CD4-positive, alpha-beta memory T cell (primary cell): ENCODE measurements around the gene ADAT2. TPM values are rescaled to one million over a fixed set of nuclear protein-coding genes. Genes with fewer than 3 reads are reported as not detected.
A peak's percentile ranks its signal among the peaks of the same experiment; 100 is the strongest.

ENCODE experiments used
- CTCF ChIA-PET: fragments of 350-600 bp; sonication (Branson Sonifier 250); formaldehyde crosslinking; loops from one replicate; lab custom pipeline; 2021; ENCODE audit warnings: inconsistent platforms; ENCODE audit not compliant: partially characterized antibody; lab: Charles Lee
- POLR2A ChIA-PET: fragments of 350-600 bp; sonication (Branson Sonifier 250); formaldehyde crosslinking; loops from one replicate; lab custom pipeline; 2021; ENCODE audit not compliant: partially characterized antibody; lab: Charles Lee
- DNase-seq, 5 donors: peaks; one replicate each; pipeline versions ENCODE4 v3.0.0 to v3.0.0-alpha.2; 2020 to 2022; ENCODE audit warnings: mixed read lengths in 1 of 5
- H3K27ac ChIP-seq: one replicate; pipeline ENCODE4 v1.7.0; 2013; ENCODE audit warnings: low read depth, low read length
- H3K27me3 ChIP-seq: 2 replicates; pipeline ENCODE4 v1.7.0; 2013; ENCODE audit warnings: mild to moderate bottlenecking, low read length, moderate library complexity; ENCODE audit not compliant: insufficient read depth
- H3K36me3 ChIP-seq: 2 replicates; pipeline ENCODE4 v1.7.0; 2013; ENCODE audit warnings: mild to moderate bottlenecking, low read length, moderate library complexity; ENCODE audit not compliant: insufficient read depth
- H3K4me1 ChIP-seq: 2 replicates; pipeline ENCODE4 v1.7.0; 2013; ENCODE audit warnings: mild to moderate bottlenecking, low read length, moderate library complexity; ENCODE audit not compliant: insufficient read depth
- H3K4me3 ChIP-seq, 2 donors: one replicate each; pipeline ENCODE4 v1.7.0; 2013; ENCODE audit warnings: low read length in 2 of 2, mild to moderate bottlenecking in 1 of 2
- H3K9me3 ChIP-seq, 2 donors: one replicate each; pipeline ENCODE4 v1.7.0; 2013; ENCODE audit warnings: low read length in 2 of 2, control low read depth in 1 of 2; ENCODE audit not compliant: control insufficient read depth in 1 of 2
- H3K27ac Mint-ChIP-seq, 7 donors: one replicate each; pipeline ENCODE4 v1.8.0; 2020 to 2021; ENCODE audit warnings: mixed read lengths in 7 of 7, mild to moderate bottlenecking in 6 of 7, inconsistent platforms in 3 of 7, moderate library complexity in 3 of 7
- H3K27me3 Mint-ChIP-seq, 2 donors: one replicate each; pipeline ENCODE4 v1.8.0; 2020 to 2021; ENCODE audit warnings: mixed read lengths in 2 of 2
- H3K36me3 Mint-ChIP-seq, 2 donors: one replicate each; pipeline ENCODE4 v1.8.0; 2020 to 2021; ENCODE audit warnings: mixed read lengths in 2 of 2, inconsistent platforms in 1 of 2, mild to moderate bottlenecking in 1 of 2
- H3K4me1 Mint-ChIP-seq, 4 donors: one replicate each; pipeline ENCODE4 v1.8.0; 2020 to 2021; ENCODE audit warnings: mixed read lengths in 4 of 4, mild to moderate bottlenecking in 1 of 4
- H3K4me3 Mint-ChIP-seq, 8 donors: one replicate each; pipeline ENCODE4 v1.8.0; 2020 to 2021; ENCODE audit warnings: mixed read lengths in 8 of 8, mild to moderate bottlenecking in 7 of 8, moderate library complexity in 6 of 8, inconsistent platforms in 3 of 8
- H3K9me3 Mint-ChIP-seq, 8 donors: one replicate each; pipeline ENCODE4 v1.8.0; 2020 to 2021; ENCODE audit warnings: mixed read lengths in 8 of 8, mild to moderate bottlenecking in 5 of 8, inconsistent platforms in 3 of 8, moderate library complexity in 1 of 8
- intact Hi-C: fragments of 100-400 bp; cut with micrococcal nuclease; formaldehyde crosslinking; loops from one replicate; pipeline ENCODE4 v1.15.1; 2023
- polyA plus RNA-seq, 2 donors: library from polyadenylated mRNA; unstranded; fragments of 300-500 nt; fragmentation: Illumina TruSeq; gene quantifications; one replicate each; pipeline ENCODE4 v1.2.3, GENCODE V29; 2021
- total RNA-seq, 2 experiments: library from RNA; stranded (reverse); gene quantifications; one replicate each; pipeline ENCODE4 v1.2.3, GENCODE V29; 2021

ADAT2 gene
- total and polyA plus RNA-seq, 4 experiments from 2014 or later, result 0.31 to 11.2 (median 6.0) TPM

- H3K27ac Mint-ChIP-seq, result peak overlapping the region in 2 of 7 donors; percentile 15 to 81
- no peak overlapping the region for H3K4me3 ChIP-seq
These were observed 23.2 kb downstream of the ADAT2 start for GRCh38 chr6:143427109-143427817.

GRCh38 chr6:143426026-143426425 is 24.5 kb downstream of the ADAT2 start:
- no peaks in the 10 kb centered on the region for H3K27me3 ChIP-seq
- no peak overlapping the region for H3K27ac ChIP-seq
- no peaks in the 10 kb centered on the region for H3K9me3 Mint-ChIP-seq
- H3K27ac Mint-ChIP-seq, result no peak overlapping the region
- H3K4me3 Mint-ChIP-seq, result no peak overlapping the region
- DNase-seq, result no peak
- no peaks in the 10 kb centered on the region for H3K4me1 ChIP-seq
- no peak overlapping the region for H3K4me3 ChIP-seq
- no peaks in the 10 kb centered on the region for H3K36me3 ChIP-seq
- no peaks in the 10 kb centered on the region for H3K4me1 Mint-ChIP-seq
- H3K27me3 Mint-ChIP-seq, result no peaks in the 10 kb centered on the region
- H3K36me3 Mint-ChIP-seq, result no peaks in the 10 kb centered on the region
- POLR2A ChIA-PET, result no interaction called here
- no peaks in the 10 kb centered on the region for H3K9me3 ChIP-seq
- intact Hi-C loops, result loop anchor here (5.0 to 10.0 kb wide), 3 partner anchors 361 to 679 kb away; partner anchors contain the start of gene AIG1
- CTCF ChIA-PET, result interaction anchor here (0.6 to 5.5 kb wide), 17 partner anchors 9 to 955 kb away, joined by 3 to 86 read pairs (median 4); no protein-coding TSS in a partner anchor

More at GRCh38 chr6:143427109-143427817, 23.2 kb downstream of the ADAT2 start:
- Mint-ChIP-seq H3K4me3 (no peak overlapping the region), H3K36me3 (peaks cover 11 to 12% of the 10 kb centered on the region in 2 donors), H3K9me3 (no peaks in the 10 kb centered on the region), H3K27me3 (no peaks in the 10 kb centered on the region), H3K4me1 (no peaks in the 10 kb centered on the region)
- ChIA-PET CTCF (interaction anchor here (0.7 to 5.5 kb wide), 24 partner anchors 9 to 1280 kb away, joined by 3 to 86 read pairs (median 4); partner anchors contain the start of genes ADAT2, PEX3 and VTA1), POLR2A (interaction anchor here (0.6 to 1.7 kb wide), 3 partner anchors 27 to 952 kb away, joined by 3 to 4 read pairs (median 3); no protein-coding TSS in a partner anchor)
- Histone ChIP-seq H3K36me3 (no peaks in the 10 kb centered on the region), H3K27ac (no peak overlapping the region), H3K9me3 (no peaks in the 10 kb centered on the region), H3K27me3 (no peaks in the 10 kb centered on the region), H3K4me1 (no peaks in the 10 kb centered on the region)
- intact Hi-C loops, result loop anchor here (1.0 to 10.0 kb wide), 7 partner anchors 362 to 1280 kb away; partner anchors contain the start of genes AIG1, NMBR and VTA1
- peak; percentile 65 to 73 (median 70) for DNase-seq

DNA sequence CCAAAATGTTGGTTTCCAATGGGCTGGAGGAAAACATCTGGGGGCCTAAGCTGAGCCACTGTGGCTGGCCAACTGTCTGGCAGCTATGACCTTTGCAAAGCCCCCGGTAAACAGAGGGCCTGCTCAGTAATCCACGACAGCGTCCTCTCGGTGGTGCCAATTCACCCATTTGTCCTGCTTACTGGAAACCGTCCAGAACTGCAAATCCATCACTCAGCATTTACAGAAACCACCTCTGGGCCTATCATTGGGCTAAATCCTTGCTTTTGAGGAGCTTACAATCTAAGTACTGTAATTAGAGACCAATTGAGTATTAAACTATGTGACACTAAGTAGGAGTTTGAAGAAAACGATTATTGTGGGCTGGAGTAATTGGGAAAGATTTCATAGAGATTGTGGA is 31.0 kb downstream of the ADAT2 start:
- Mint-ChIP-seq H3K36me3 (no peaks in the 10 kb centered on the region), H3K27ac (no peak overlapping the region), H3K9me3 (no peaks in the 10 kb centered on the region), H3K27me3 (no peaks in the 10 kb centered on the region), H3K4me1 (no peaks in the 10 kb centered on the region), H3K4me3 (no peak overlapping the region)
- intact Hi-C loops, result no loop called here
- Histone ChIP-seq H3K4me3 (no peak overlapping the region), H3K27me3 (no peaks in the 10 kb centered on the region), H3K4me1 (no peaks in the 10 kb centered on the region), H3K27ac (no peak overlapping the region), H3K36me3 (no peaks in the 10 kb centered on the region), H3K9me3 (no peaks in the 10 kb centered on the region)
- no peak for DNase-seq
- POLR2A ChIA-PET, result no interaction called here
- CTCF ChIA-PET, result interaction anchor here (1.5 to 2.0 kb wide), 2 partner anchors 9 to 67 kb away, joined by 3 to 7 read pairs; no protein-coding TSS in a partner anchor

GRCh38 chr6:143414769-143415168 is 35.7 kb downstream of the ADAT2 start:
- CTCF ChIA-PET, result no interaction called here
- POLR2A ChIA-PET, result no interaction called here
- no peak overlapping the region for H3K4me3 Mint-ChIP-seq
- no peaks in the 10 kb centered on the region for H3K4me1 Mint-ChIP-seq
- no peak overlapping the region for H3K4me3 ChIP-seq
- H3K9me3 Mint-ChIP-seq, result no peaks in the 10 kb centered on the region
- no peak overlapping the region for H3K27ac Mint-ChIP-seq
- H3K27ac ChIP-seq, result no peak overlapping the region
- H3K4me1 ChIP-seq, result no peaks in the 10 kb centered on the region
- no peak for DNase-seq
- intact Hi-C loops, result no loop called here
- no peaks in the 10 kb centered on the region for H3K27me3 Mint-ChIP-seq
- no peaks in the 10 kb centered on the region for H3K36me3 ChIP-seq
- no peaks in the 10 kb centered on the region for H3K36me3 Mint-ChIP-seq
- no peaks in the 10 kb centered on the region for H3K9me3 ChIP-seq
- no peaks in the 10 kb centered on the region for H3K27me3 ChIP-seq

DNA sequence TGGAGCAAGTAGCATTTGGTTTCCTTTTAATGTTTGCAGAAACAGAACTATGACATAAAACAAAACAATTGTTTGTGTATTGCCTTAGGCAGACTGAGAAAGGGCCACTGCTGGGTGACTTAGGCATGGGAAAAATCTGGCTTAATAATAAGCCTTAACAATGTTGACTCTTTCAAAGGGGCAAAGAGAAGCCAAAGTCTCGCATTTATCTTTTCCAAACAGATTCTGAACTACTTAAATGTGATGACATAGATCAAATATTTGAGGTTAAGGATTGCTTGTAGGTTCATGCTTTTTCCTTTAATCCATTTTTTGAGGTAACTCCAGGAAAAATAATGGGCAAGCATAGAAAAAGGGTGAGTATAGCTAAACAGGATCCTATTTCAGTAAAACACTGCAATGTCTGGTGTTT is 39.6 kb downstream of the ADAT2 start:
- no peak overlapping the region for H3K27ac ChIP-seq
- H3K4me3 Mint-ChIP-seq, result no peak overlapping the region
- H3K4me3 ChIP-seq, result no peak overlapping the region
- ChIA-PET CTCF (interaction anchor here (1.0 kb wide), 1 partner anchor 25 kb away, joined by 3 read pairs; no protein-coding TSS in a partner anchor), POLR2A (no interaction called here)
- no peaks in the 10 kb centered on the region for H3K4me1 Mint-ChIP-seq
- no peaks in the 10 kb centered on the region for H3K4me1 ChIP-seq
- peaks cover 0 to 2% of the 10 kb centered on the region in 2 donors for H3K27me3 Mint-ChIP-seq
- no peak for DNase-seq
- no peaks in the 10 kb centered on the region for H3K27me3 ChIP-seq
- H3K36me3 ChIP-seq, result no peaks in the 10 kb centered on the region
- no peak overlapping the region for H3K27ac Mint-ChIP-seq
- peaks cover 0 to 4% (median 0%) of the 10 kb centered on the region in 8 donors for H3K9me3 Mint-ChIP-seq
- H3K9me3 ChIP-seq, result no peaks in the 10 kb centered on the region
- no peaks in the 10 kb centered on the region for H3K36me3 Mint-ChIP-seq
- intact Hi-C loops, result no loop called here

- ChIA-PET CTCF (interaction anchor here (1.4 kb wide), 1 partner anchor 18 kb away, joined by 3 read pairs; no protein-coding TSS in a partner anchor), POLR2A (no interaction called here)
- intact Hi-C loops, result no loop called here
- Histone ChIP-seq H3K27ac (no peak overlapping the region), H3K4me3 (no peak overlapping the region), H3K4me1 (no peaks in the 10 kb centered on the region), H3K27me3 (no peaks in the 10 kb centered on the region), H3K9me3 (no peaks in the 10 kb centered on the region), H3K36me3 (no peaks in the 10 kb centered on the region)
- H3K27me3 Mint-ChIP-seq, result peaks cover 0 to 2% of the 10 kb centered on the region in 2 donors
- no peak overlapping the region for H3K27ac Mint-ChIP-seq
- DNase-seq, result no peak
- no peaks in the 10 kb centered on the region for H3K36me3 Mint-ChIP-seq
- H3K9me3 Mint-ChIP-seq, result peaks cover 0 to 4% (median 0%) of the 10 kb centered on the region in 8 donors
- no peaks in the 10 kb centered on the region for H3K4me1 Mint-ChIP-seq
- no peak overlapping the region for H3K4me3 Mint-ChIP-seq
These were observed 41.7 kb downstream of the ADAT2 start for GRCh38 chr6:143408787-143409162.

GRCh38 chr6:143408151-143408786 is 42.2 kb downstream of the ADAT2 start:
- ChIA-PET POLR2A (no interaction called here), CTCF (interaction anchor here (1.4 kb wide), 1 partner anchor 19 kb away, joined by 3 read pairs; no protein-coding TSS in a partner anchor)
- DNase-seq, result no peak
- Mint-ChIP-seq H3K27ac (no peak overlapping the region), H3K36me3 (no peaks in the 10 kb centered on the region), H3K4me3 (no peak overlapping the region), H3K27me3 (peaks cover 0 to 2% of the 10 kb centered on the region in 2 donors), H3K4me1 (no peaks in the 10 kb centered on the region), H3K9me3 (peaks cover 0 to 4% (median 0%) of the 10 kb centered on the region in 8 donors)
- intact Hi-C loops, result no loop called here
- no peaks in the 10 kb centered on the region for H3K4me1 ChIP-seq
- H3K27ac ChIP-seq, result no peak overlapping the region
- no peak overlapping the region for H3K4me3 ChIP-seq
- no peaks in the 10 kb centered on the region for H3K27me3 ChIP-seq
- no peaks in the 10 kb centered on the region for H3K36me3 ChIP-seq
- no peaks in the 10 kb centered on the region for H3K9me3 ChIP-seq
